Right lobe of liver (tissue), 4 donors: ENCODE results near the gene GJB5.

Experiments
- CTCF ChIP-seq, 4 donors: fragments of 200-600 bp in 3 of 4; fragments of 450-650 bp in 1 of 4; IDR thresholded peaks; one replicate each; pipeline versions ENCODE4 v1.5.1 to v1.8.0; 2016 to 2022; ENCODE audit warnings: antibody characterized with exemption in 4 of 4, mild to moderate bottlenecking in 2 of 4
- POLR2A ChIP-seq: fragments of 450-650 bp; IDR thresholded peaks from one replicate; pipeline ENCODE4 v1.6.1; 2017; ENCODE audit warnings: antibody characterized with exemption, mild to moderate bottlenecking
- donor health status: DM: no; HTN: no; CAD: no.
- donor health status: DM: no; HTN: no; CAD: no.
- donor health status: DM: no; HTN: yes; CAD: no.

GRCh38 chr1:34710812-34711211 lies 44.0 kb upstream of the GJB5 start:
- TF ChIP-seq CTCF (IDR thresholded peaks at IDR 0.05) (no peak), POLR2A (no peak)
